H9 (cell line): ENCODE measurements around the gene PTEN. TPM values are rescaled to one million over a fixed set of nuclear protein-coding genes. Genes with fewer than 3 reads are reported as not detected.

Source experiments
- DNase-seq: peaks from one replicate; pipeline ENCODE4 v3.0.0-alpha.2; 2017
- H2AFZ ChIP-seq: one replicate; pipeline ENCODE4 v1.6.1; 2013; ENCODE audit warnings: mild to moderate bottlenecking, low read length, control low read depth, moderate library complexity
- H2AK5ac ChIP-seq: 2 replicates; pipeline ENCODE4 v1.6.1; 2013; ENCODE audit warnings: low read length, control low read depth, mixed read lengths; ENCODE audit not compliant: insufficient read length
- H2BK120ac ChIP-seq: one replicate; pipeline ENCODE4 v1.6.1; 2013; ENCODE audit warnings: low read depth, mild to moderate bottlenecking, low read length, control low read depth, inconsistent platforms; ENCODE audit not compliant: poor library complexity, severe bottlenecking
- H2BK12ac ChIP-seq: 2 replicates; pipeline ENCODE4 v1.6.1; 2013; ENCODE audit warnings: low read length, control low read depth, mixed read lengths, low read depth; ENCODE audit not compliant: insufficient read length
- H2BK15ac ChIP-seq: 2 replicates; pipeline ENCODE4 v1.6.1; 2013; ENCODE audit warnings: low read depth, low read length, control low read depth
- H2BK20ac ChIP-seq: one replicate; pipeline ENCODE4 v1.6.1; 2013; ENCODE audit warnings: low read depth, mild to moderate bottlenecking, low read length, control low read depth, inconsistent platforms; ENCODE audit not compliant: poor library complexity, severe bottlenecking
- H2BK5ac ChIP-seq: 2 replicates; pipeline ENCODE4 v1.6.1; 2013; ENCODE audit warnings: low read length, control low read depth, mixed read lengths; ENCODE audit not compliant: insufficient read length
- H3K14ac ChIP-seq: 2 replicates; pipeline ENCODE4 v1.6.1; 2013; ENCODE audit warnings: low read length, control low read depth; ENCODE audit not compliant: insufficient read depth
- H3K18ac ChIP-seq: 2 replicates; pipeline ENCODE4 v1.6.1; 2013; ENCODE audit warnings: low read depth, mild to moderate bottlenecking, mixed read lengths, low read length, control low read depth; ENCODE audit not compliant: insufficient read length
- H3K23ac ChIP-seq: 2 replicates; pipeline ENCODE4 v1.6.1; 2013; ENCODE audit warnings: low read length, control low read depth, mixed read lengths, low read depth; ENCODE audit not compliant: insufficient read length
- H3K23me2 ChIP-seq: 2 replicates; pipeline ENCODE4 v1.6.1; 2013; ENCODE audit warnings: low read depth, mild to moderate bottlenecking, mixed read lengths, low read length, control low read depth; ENCODE audit not compliant: insufficient read length, poor library complexity, severe bottlenecking
- H3K27ac ChIP-seq: 2 replicates; pipeline ENCODE4 v1.5.1; 2013; ENCODE audit warnings: low read length, control low read depth, mixed read lengths, low read depth; ENCODE audit not compliant: insufficient read length
- H3K27me3 ChIP-seq: 2 replicates; pipeline ENCODE4 v1.6.1; 2013; ENCODE audit warnings: low read length, control low read depth, inconsistent platforms; ENCODE audit not compliant: insufficient read depth
- H3K4ac ChIP-seq: 2 replicates; pipeline ENCODE4 v1.6.1; 2013; ENCODE audit warnings: low read depth, mild to moderate bottlenecking, control low read depth, inconsistent platforms, low read length, moderate library complexity
- H3K4me1 ChIP-seq: 2 replicates; pipeline ENCODE4 v1.6.1; 2013; ENCODE audit warnings: low read length, control low read depth, inconsistent platforms; ENCODE audit not compliant: insufficient read depth
- H3K4me2 ChIP-seq: 2 replicates; pipeline ENCODE4 v1.6.1; 2013; ENCODE audit warnings: low read length, control low read depth, mixed read lengths; ENCODE audit not compliant: insufficient read length, insufficient read depth
- H3K56ac ChIP-seq: 2 replicates; pipeline ENCODE4 v1.6.1; 2013; ENCODE audit warnings: low read depth, mild to moderate bottlenecking, mixed read lengths, low read length, control low read depth; ENCODE audit not compliant: insufficient read length
- H3K79me1 ChIP-seq: 2 replicates; pipeline ENCODE4 v1.6.1; 2013; ENCODE audit warnings: low read depth, mild to moderate bottlenecking, moderate library complexity, low read length, control low read depth, inconsistent platforms; ENCODE audit not compliant: insufficient read depth, poor library complexity, severe bottlenecking
- H3K79me2 ChIP-seq: 2 replicates; pipeline ENCODE4 v1.6.1; 2013; ENCODE audit warnings: low read length, control low read depth, inconsistent platforms; ENCODE audit not compliant: insufficient read depth
- H3K9ac ChIP-seq: 2 replicates; pipeline ENCODE4 v1.6.1; 2013; ENCODE audit warnings: low read length, control low read depth, mixed read lengths; ENCODE audit not compliant: insufficient read length; ENCODE audit errors: extremely low read depth
- H3K9me3 ChIP-seq: one replicate; pipeline ENCODE4 v1.6.1; 2013; ENCODE audit warnings: low read depth, low read length, inconsistent platforms; ENCODE audit not compliant: control insufficient read depth
- H3T11ph ChIP-seq: one replicate; pipeline ENCODE4 v1.6.1; 2013; ENCODE audit warnings: mild to moderate bottlenecking, low read length, control low read depth, inconsistent platforms
- H4K20me1 ChIP-seq: one replicate; pipeline ENCODE4 v1.6.1; 2013; ENCODE audit not compliant: control insufficient read depth, insufficient read length, insufficient read depth
- H4K5ac ChIP-seq: 2 replicates; pipeline ENCODE4 v1.6.1; 2013; ENCODE audit warnings: low read depth, mild to moderate bottlenecking, mixed read lengths, low read length, control low read depth; ENCODE audit not compliant: insufficient read length
- H4K8ac ChIP-seq: replicated peaks from 2 replicates; pipeline ENCODE4 v1.6.1; 2013; ENCODE audit warnings: low read length, control low read depth, mixed read lengths, low read depth; ENCODE audit not compliant: insufficient read length
- H4K91ac ChIP-seq: 2 replicates; pipeline ENCODE4 v1.6.1; 2013; ENCODE audit warnings: low read depth, mild to moderate bottlenecking, moderate library complexity, mixed read lengths, low read length, control low read depth; ENCODE audit not compliant: insufficient read length
- H3K27ac Mint-ChIP-seq, 3 experiments: 2 replicates in 2 of 3; 3 replicates in 1 of 3; pipeline ENCODE4 v1.8.0; 2020 to 2021; ENCODE audit warnings: mixed read lengths in 3 of 3, mild to moderate bottlenecking in 1 of 3, moderate library complexity in 1 of 3
- H3K27me3 Mint-ChIP-seq: 2 replicates; pipeline ENCODE4 v1.8.0; 2021; ENCODE audit warnings: low read depth, mild to moderate bottlenecking, moderate library complexity, mixed read lengths
- H3K36me3 Mint-ChIP-seq, 3 experiments: 2 replicates in 2 of 3; 3 replicates in 1 of 3; pipeline ENCODE4 v1.8.0; 2020 to 2021; ENCODE audit warnings: low read depth in 3 of 3, mixed read lengths in 3 of 3; ENCODE audit not compliant: insufficient read depth in 1 of 3
- H3K4me1 Mint-ChIP-seq, 2 experiments: 2 replicates each; pipeline ENCODE4 v1.8.0; 2020; ENCODE audit warnings: mixed read lengths in 2 of 2
- H3K4me3 Mint-ChIP-seq, 2 experiments: 2 replicates in 1 of 2; 3 replicates in 1 of 2; pipeline ENCODE4 v1.8.0; 2020 to 2021; ENCODE audit warnings: mild to moderate bottlenecking in 2 of 2, mixed read lengths in 2 of 2, moderate library complexity in 1 of 2
- H3K9me3 Mint-ChIP-seq, 2 experiments: 2 replicates in 1 of 2; 3 replicates in 1 of 2; pipeline ENCODE4 v1.8.0; 2020; ENCODE audit warnings: mild to moderate bottlenecking in 2 of 2, mixed read lengths in 2 of 2, moderate library complexity in 1 of 2
- CTCF ChIP-seq: fragments of 200-600 bp; sonication (generic); conservative IDR thresholded peaks from 3 replicates; pipeline ENCODE4 v1.8.0; 2021; ENCODE audit warnings: antibody characterized with exemption, mild to moderate bottlenecking
- WGBS: extraction: QIAGEN DNeasy Blood & Tissue Kit; methylation state at CpG from one replicate; pipeline ENCODE4 v1.1.7; 2013; ENCODE audit warnings: missing lambda C conversion rate, low lambda C conversion rate, mixed read lengths; ENCODE audit not compliant: insufficient read length; ENCODE audit errors: extremely low coverage; 5-methylcytosine and 5-hydroxymethylcytosine counted together
- total RNA-seq: library from RNA; stranded (reverse); gene quantifications from 2 replicates; pipeline ENCODE4 v1.2.1, GENCODE V29; 2021

PTEN gene
- total RNA-seq, 1 experiment from 2014 or later = 52.8 TPM

GRCh38 chr10:87819289-87819585 lies 44.2 kb upstream of the PTEN start:
- no peak for TF ChIP-seq CTCF
- H3K27ac Mint-ChIP-seq = no peak overlapping the region
- H4K91ac ChIP-seq = no peak overlapping the region
- peaks cover 19 to 20% of the 10 kb centered on the region in 2 experiments for H3K4me1 Mint-ChIP-seq
- H2BK12ac ChIP-seq = no peak overlapping the region
- H4K20me1 ChIP-seq = no peaks in the 10 kb centered on the region
- peaks cover 2 to 3% (median 3%) of the 10 kb centered on the region in 3 experiments; a peak in 6 of 7 replicates for H3K36me3 Mint-ChIP-seq
- H3K56ac ChIP-seq = no peak overlapping the region
- H3K4me3 Mint-ChIP-seq = peak overlapping the region; percentile 53 to 96
- no peak overlapping the region for H3K4me2 ChIP-seq
- no peak overlapping the region for H3K4ac ChIP-seq
- H2BK120ac ChIP-seq = no peak overlapping the region
- no peak overlapping the region for H3K18ac ChIP-seq
- H3K23ac ChIP-seq = no peak overlapping the region
- no peaks in the 10 kb centered on the region for H3K79me1 ChIP-seq
- H2AFZ ChIP-seq = no peak overlapping the region
- no peaks in the 10 kb centered on the region for H3K9me3 Mint-ChIP-seq
- no peaks in the 10 kb centered on the region for H3K27me3 ChIP-seq
- WGBS = no CpG with 5 or more reads among the region's 6 CpGs
- no peak overlapping the region for H2BK20ac ChIP-seq
- no peak overlapping the region for H2BK5ac ChIP-seq
- no peak overlapping the region for H3K9ac ChIP-seq
- H4K8ac ChIP-seq = no peak overlapping the region
- H3K27me3 Mint-ChIP-seq = peaks cover 2% of the 10 kb centered on the region; the same call in 1 of the 2 replicates
- no peak overlapping the region for H3T11ph ChIP-seq
- no peak overlapping the region for H3K14ac ChIP-seq
- peaks cover 6% of the 10 kb centered on the region for H3K23me2 ChIP-seq
- no peak overlapping the region for H3K27ac ChIP-seq
- H4K5ac ChIP-seq = no peak overlapping the region
- no peaks in the 10 kb centered on the region for H3K9me3 ChIP-seq
- no peak for DNase-seq
- no peaks in the 10 kb centered on the region for H3K4me1 ChIP-seq
- H2AK5ac ChIP-seq = no peak overlapping the region
- H2BK15ac ChIP-seq = no peak overlapping the region
- peaks cover 21% of the 10 kb centered on the region; the same call in 1 of the 2 replicates for H3K79me2 ChIP-seq
